K562 (cell line): Measurements from ENCODE around the gene TMEM143. TPM values are rescaled to one million over a fixed set of nuclear protein-coding genes. Genes with fewer than 3 reads are reported as not detected.

Experiments used
- CHD2 ChIP-seq: IDR thresholded peaks from 2 replicates; pipeline ENCODE4 v1.6.1; 2011; ENCODE audit warnings: low read depth, low read length
- CREBBP ChIP-seq: IDR thresholded peaks from one replicate; pipeline ENCODE4 v1.6.1; 2012; ENCODE audit warnings: low read depth, mild to moderate bottlenecking, control low read depth, inconsistent platforms, low read length
- CXXC5 ChIP-seq: fragments of 250-450 bp; sonication (Bioruptor Pico); IDR thresholded peaks from 2 replicates; pipeline ENCODE4 v1.8.0; 2022; ENCODE audit warnings: inconsistent platforms, mild to moderate bottlenecking, moderate library complexity
- E2F5 ChIP-seq: sonication (generic); formaldehyde crosslinking; IDR thresholded peaks from 2 replicates; pipeline ENCODE4 v1.8.0; 2022; ENCODE audit warnings: mild to moderate bottlenecking, missing genetic modification reagents
- EHMT2 ChIP-seq: fragments of 450-650 bp; IDR thresholded peaks from 2 replicates; pipeline ENCODE4 v1.6.1; 2018; ENCODE audit warnings: antibody characterized with exemption
- ELK1 ChIP-seq: sonication (generic); formaldehyde crosslinking; IDR thresholded peaks from 2 replicates; pipeline ENCODE4 v1.8.1; 2022; ENCODE audit warnings: missing genetic modification reagents
- ESRRB ChIP-seq: fragments of 250-450 bp; sonication (Bioruptor Pico); IDR thresholded peaks from 2 replicates; pipeline ENCODE4 v1.5.0; 2020; ENCODE audit warnings: mild to moderate bottlenecking, moderate library complexity, borderline replicate concordance
- ETV5 ChIP-seq: sonication (generic); formaldehyde crosslinking; IDR thresholded peaks from 2 replicates; pipeline ENCODE4 v1.4.0; 2020; ENCODE audit warnings: low read depth, mild to moderate bottlenecking, missing genetic modification reagents
- FOXA3 ChIP-seq, 2 experiments: fragments of 450-650 bp in 1 of 2; sonication (generic) in 1 of 2; formaldehyde crosslinking; IDR thresholded peaks in 1 of 2; conservative IDR thresholded peaks in 1 of 2; 2 replicates each; pipeline versions ENCODE4 v1.4.0 to v1.8.0; 2020 to 2022; ENCODE audit warnings: mild to moderate bottlenecking in 2 of 2, missing genetic modification reagents in 1 of 2
- HNRNPUL1 ChIP-seq: fragments of 200-400 bp; formaldehyde crosslinking; IDR thresholded peaks from 2 replicates; pipeline ENCODE4 v1.6.1; 2017; ENCODE audit warnings: low read length
- KDM4B ChIP-seq, 2 experiments: fragments of 450-650 bp in 1 of 2; sonication (generic) in 1 of 2; IDR thresholded peaks; 2 replicates each; pipeline ENCODE4 v1.6.1; 2016 to 2017; ENCODE audit warnings: borderline replicate concordance in 2 of 2, antibody characterized with exemption in 1 of 2, low read depth in 1 of 2, mild to moderate bottlenecking in 1 of 2
- PKNOX1 ChIP-seq: fragments of 450-650 bp; IDR thresholded peaks from 2 replicates; pipeline ENCODE4 v1.6.1; 2016
- PML ChIP-seq: IDR thresholded peaks from 2 replicates; pipeline ENCODE4 v1.6.1; 2012; ENCODE audit warnings: low read length, inconsistent platforms
- PURB ChIP-seq: sonication (generic); formaldehyde crosslinking; IDR thresholded peaks from 2 replicates; pipeline ENCODE4 v1.9.0; 2021; ENCODE audit warnings: low read depth, mild to moderate bottlenecking, missing genetic modification reagents
- RBFOX2 ChIP-seq: fragments of 200-400 bp; formaldehyde crosslinking; IDR thresholded peaks from 2 replicates; pipeline ENCODE4 v1.6.1; 2017; ENCODE audit warnings: low read depth, mild to moderate bottlenecking, low read length, moderate library complexity
- SP1 ChIP-seq: sonication (generic); formaldehyde crosslinking; IDR thresholded peaks from 2 replicates; pipeline ENCODE4 v1.8.1; 2022; ENCODE audit warnings: mild to moderate bottlenecking, missing genetic modification reagents
- SRSF7 ChIP-seq: fragments of 200-400 bp; formaldehyde crosslinking; optimal IDR thresholded peaks from 2 replicates; pipeline ENCODE3; 2017; ENCODE audit warnings: mild to moderate bottlenecking, low read depth, low read length
- THRB ChIP-seq: fragments of 450-650 bp; formaldehyde crosslinking; conservative IDR thresholded peaks from 2 replicates; pipeline ENCODE4 v1.4.0; 2022; ENCODE audit warnings: mild to moderate bottlenecking, missing genetic modification characterization
- ZNF146 ChIP-seq: IDR thresholded peaks from one replicate; pipeline ENCODE4 v1.6.1; 2018; ENCODE audit warnings: missing compliant biosample characterization; ENCODE audit not compliant: unreplicated experiment
- ZNF280A ChIP-seq: fragments of 450-650 bp; IDR thresholded peaks from 2 replicates; pipeline ENCODE4 v1.6.1; 2018; ENCODE audit warnings: mild to moderate bottlenecking, low read depth; ENCODE audit not compliant: partially characterized antibody
- ZNF696 ChIP-seq: fragments of 250-450 bp; sonication (Bioruptor Pico); conservative IDR thresholded peaks from 2 replicates; pipeline ENCODE4 v1.4.0; 2020; ENCODE audit warnings: mild to moderate bottlenecking, moderate library complexity
- ZNF780A ChIP-seq: fragments of 250-450 bp; sonication (Bioruptor Pico); IDR thresholded peaks from 2 replicates; pipeline ENCODE4 v1.5.0; 2021; ENCODE audit warnings: mild to moderate bottlenecking
- ZSCAN29 ChIP-seq: fragments of 450-650 bp; IDR thresholded peaks from 2 replicates; pipeline ENCODE4 v1.6.1; 2017
- polyA plus RNA-seq, 8 experiments: library from polyadenylated mRNA; depleted of rRNA in 4 of 8; stranded (reverse) in 5 of 8; unstranded in 3 of 8; fragments of >200 nt; fragmentation: Nextera tagmentation in 2 of 8; fragmentation: Illumina TruSeq in 1 of 8; extraction: Ambion mirVana in 2 of 8; extraction: Trizol in 1 of 8; gene quantifications; 2 replicates each; pipeline versions ENCODE4 v1.2.1 to v1.2.3, GENCODE V29; 2011 to 2014; ENCODE audit warnings: inconsistent platforms in 1 of 8, missing spikeins in 1 of 8
- total RNA-seq, 7 experiments: library from RNA; depleted of rRNA in 6 of 7; stranded (reverse); fragments of >200 nt in 6 of 7; fragmentation: Illumina TruSeq in 2 of 7; extraction: Trizol in 2 of 7; gene quantifications; 2 replicates each; pipeline versions ENCODE4 v1.2.1 to v1.2.3, GENCODE V29; 2011 to 2021; ENCODE audit warnings: low replicate concordance in 1 of 7

The TMEM143 gene
- total and polyA plus RNA-seq, 9 of the 15 experiments (the other 6 are each of a cell fraction or from before 2014, with no cell fraction given), result 0.66 to 8.8 (median 4.3) TPM

GRCh38 chr19:48363810-48364597 lies at the start of gene TMEM143, which contains the start of gene SYNGR4 (continued):
- no peak for TF ChIP-seq ZNF146 (CRISPR knock-in tag)
- TF ChIP-seq ESRRB, result no peak
- peak in 1 of 2 experiments; percentile 43; a peak in 1 of 4 replicates for TF ChIP-seq FOXA3 (CRISPR knock-in tag; conservative IDR thresholded peaks at IDR 0.05 in 1 of 2, IDR thresholded peaks at IDR 0.05 in 1 of 2)
- no peak for TF ChIP-seq KDM4B (IDR thresholded peaks at IDR 0.05; ENCODE audit: borderline replicate concordance in 2 of 2, low read depth in 1 of 2)
- no peak for TF ChIP-seq ZSCAN29
- TF ChIP-seq ZNF780A (CRISPR knock-in tag), result no peak
- peak; percentile 69; the same call in 1 of the 2 replicates for TF ChIP-seq E2F5 (CRISPR knock-in tag)
- no peak for TF ChIP-seq ETV5
- no peak for TF ChIP-seq ZNF280A
- peak; percentile 50; the same call in 1 of the 2 replicates for TF ChIP-seq PML
- TF ChIP-seq EHMT2, result no peak
- TF ChIP-seq CXXC5, result peak; percentile 97
- TF ChIP-seq SRSF7, result no peak
- peak; percentile 63 for TF ChIP-seq RBFOX2
- no peak for TF ChIP-seq ZNF696 (CRISPR knock-in tag)
- TF ChIP-seq SP1 (CRISPR knock-in tag), result peak; percentile 97
- TF ChIP-seq HNRNPUL1, result no peak
- TF ChIP-seq CREBBP, result no peak
- TF ChIP-seq PURB (CRISPR knock-in tag), result no peak
- TF ChIP-seq CHD2, result no peak; the same call in 1 of the 2 replicates
- 0 out of 2 replicates have a peak, but pooled peaks have one; percentile 8 for TF ChIP-seq THRB (CRISPR knock-in tag)
- no peak for TF ChIP-seq ELK1 (CRISPR knock-in tag)
- peak; percentile 83 for TF ChIP-seq PKNOX1
